Measurements from ENCODE around the gene ZDHHC3.

ZDHHC3 gene

DNA sequence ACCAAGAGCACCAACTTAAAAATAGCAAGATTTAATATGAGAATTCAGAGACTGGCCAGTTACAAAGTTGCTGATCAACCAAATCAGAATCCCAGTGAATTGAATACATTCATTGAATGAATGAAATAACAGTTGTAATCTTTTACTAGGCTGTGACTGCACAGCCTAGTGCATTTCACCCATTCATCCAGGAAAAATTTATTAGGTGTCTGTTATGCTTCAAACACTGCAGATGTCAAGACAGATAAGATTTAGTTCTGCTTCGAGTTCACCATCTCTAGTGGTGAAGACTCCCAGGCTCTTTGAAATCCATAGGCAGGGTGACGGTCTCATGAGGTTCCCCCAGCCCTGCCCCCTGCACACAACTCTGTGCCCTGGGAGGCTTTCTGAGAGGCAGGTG lies 72.7 kb downstream of the ZDHHC3 start:
- no peak for DNase-seq
- Histone ChIP-seq H3K4me1 (no peaks in the 10 kb centered on the region), H3K9me3 (no peaks in the 10 kb centered on the region), H3K4me3 (no peak overlapping the region), H3K27ac (no peak overlapping the region), H3K36me3 (no peaks in the 10 kb centered on the region), H3K27me3 (peaks cover 0 to 28% of the 10 kb centered on the region in 2 donors)
- TF ChIP-seq, protein P1, sequence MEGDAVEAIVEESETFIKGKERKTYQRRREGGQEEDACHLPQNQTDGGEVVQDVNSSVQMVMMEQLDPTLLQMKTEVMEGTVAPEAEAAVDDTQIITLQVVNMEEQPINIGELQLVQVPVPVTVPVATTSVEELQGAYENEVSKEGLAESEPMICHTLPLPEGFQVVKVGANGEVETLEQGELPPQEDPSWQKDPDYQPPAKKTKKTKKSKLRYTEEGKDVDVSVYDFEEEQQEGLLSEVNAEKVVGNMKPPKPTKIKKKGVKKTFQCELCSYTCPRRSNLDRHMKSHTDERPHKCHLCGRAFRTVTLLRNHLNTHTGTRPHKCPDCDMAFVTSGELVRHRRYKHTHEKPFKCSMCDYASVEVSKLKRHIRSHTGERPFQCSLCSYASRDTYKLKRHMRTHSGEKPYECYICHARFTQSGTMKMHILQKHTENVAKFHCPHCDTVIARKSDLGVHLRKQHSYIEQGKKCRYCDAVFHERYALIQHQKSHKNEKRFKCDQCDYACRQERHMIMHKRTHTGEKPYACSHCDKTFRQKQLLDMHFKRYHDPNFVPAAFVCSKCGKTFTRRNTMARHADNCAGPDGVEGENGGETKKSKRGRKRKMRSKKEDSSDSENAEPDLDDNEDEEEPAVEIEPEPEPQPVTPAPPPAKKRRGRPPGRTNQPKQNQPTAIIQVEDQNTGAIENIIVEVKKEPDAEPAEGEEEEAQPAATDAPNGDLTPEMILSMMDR (IDR thresholded peaks at IDR 0.05): no peak
- intact Hi-C loops (cut with DNase I; ENCODE audit: low total_unique reads): no loop called here

DNA sequence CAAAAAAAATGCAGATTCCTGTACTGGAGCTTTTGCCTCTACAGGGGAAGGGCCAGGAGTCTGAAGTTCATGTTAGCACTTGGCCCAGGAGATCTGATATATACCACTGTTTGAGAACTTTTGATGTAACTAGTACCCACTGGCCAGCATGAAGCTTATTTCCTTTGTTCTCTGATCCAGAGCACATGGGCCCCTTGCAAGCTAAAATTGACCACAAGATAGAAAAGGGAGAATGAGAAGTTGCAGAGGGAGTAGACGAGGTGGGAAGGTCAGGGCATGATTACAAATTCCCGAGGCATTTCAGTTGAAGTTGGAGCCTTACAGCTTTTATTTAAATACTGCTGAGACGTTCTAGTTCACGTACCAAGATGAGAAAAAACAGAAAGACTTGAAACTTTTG lies 73.3 kb downstream of the ZDHHC3 start:
- H3K4me3 ChIP-seq: no peak overlapping the region
- peaks cover 0 to 28% of the 10 kb centered on the region in 2 donors for H3K27me3 ChIP-seq
- no peaks in the 10 kb centered on the region for H3K9me3 ChIP-seq
- H3K27ac ChIP-seq: no peak overlapping the region
- no peaks in the 10 kb centered on the region for H3K4me1 ChIP-seq
- H3K36me3 ChIP-seq: no peaks in the 10 kb centered on the region
- intact Hi-C loops (cut with DNase I; ENCODE audit: low total_unique reads): no loop called here
- TF ChIP-seq, protein P1 (IDR thresholded peaks at IDR 0.05): no peak
- no peak for DNase-seq

DNA sequence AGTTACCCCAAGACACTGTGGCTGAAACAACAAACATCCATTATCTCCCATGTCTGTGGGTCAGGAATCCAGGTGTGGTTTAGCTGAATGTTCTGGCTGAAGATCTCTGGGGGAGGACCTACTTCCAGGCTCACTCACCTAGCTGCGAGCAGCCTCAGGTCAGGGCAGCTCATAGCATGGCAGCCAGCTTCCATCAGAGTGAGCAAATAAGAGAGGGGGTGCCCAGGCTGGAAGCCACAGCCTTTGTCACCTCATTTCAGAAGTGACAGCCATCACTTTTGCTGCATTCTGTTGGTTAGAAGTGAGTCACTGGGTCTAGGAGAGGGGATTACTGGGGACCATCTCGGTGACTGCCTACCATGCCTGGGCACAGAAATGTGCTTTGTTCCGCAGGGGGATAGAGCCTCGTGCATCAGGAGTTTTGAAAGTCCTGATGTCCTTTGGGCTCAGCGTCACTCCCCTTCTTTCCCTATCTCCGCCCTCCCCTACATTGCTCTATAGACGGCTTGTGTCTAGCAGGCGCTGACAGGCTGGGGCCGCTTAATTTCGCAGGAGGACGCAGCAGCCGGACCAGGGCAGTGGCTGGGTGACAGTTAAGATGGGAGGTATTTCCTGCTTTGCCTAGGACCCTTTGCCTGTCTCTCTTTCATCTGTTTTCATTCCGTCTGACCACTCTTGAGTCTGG lies 76.1 kb downstream of the ZDHHC3 start:
- no peaks in the 10 kb centered on the region for H3K36me3 ChIP-seq
- TF ChIP-seq, protein P1 (IDR thresholded peaks at IDR 0.05): no peak
- H3K27ac ChIP-seq: no peak overlapping the region
- intact Hi-C loops (cut with DNase I; ENCODE audit: low total_unique reads): no loop called here
- H3K9me3 ChIP-seq: no peaks in the 10 kb centered on the region
- peaks cover 0 to 28% of the 10 kb centered on the region in 2 donors for H3K27me3 ChIP-seq
- no peak overlapping the region for H3K4me3 ChIP-seq
- H3K4me1 ChIP-seq: no peaks in the 10 kb centered on the region
- no peak for DNase-seq

DNA sequence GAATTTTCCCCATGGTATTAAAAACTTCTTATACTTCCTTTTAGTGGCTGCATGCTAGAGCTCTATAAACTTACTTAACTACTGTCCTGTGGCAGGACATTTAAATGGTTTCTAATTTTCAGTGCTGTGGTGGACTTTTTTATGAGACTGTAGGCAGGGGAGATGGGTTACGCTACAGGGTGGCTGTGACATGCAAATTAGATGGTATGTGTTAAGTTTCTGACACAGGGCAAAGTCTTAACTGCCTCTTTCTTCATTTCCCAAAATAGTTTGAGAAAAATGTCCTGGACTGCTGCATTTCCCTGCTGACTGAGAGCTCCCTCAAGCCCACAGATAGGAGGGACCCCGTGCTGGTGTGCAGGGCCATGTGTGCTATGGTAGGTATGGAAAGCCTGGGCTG lies 79.5 kb downstream of the ZDHHC3 start:
- Histone ChIP-seq H3K36me3 (no peaks in the 10 kb centered on the region), H3K4me1 (no peaks in the 10 kb centered on the region), H3K27me3 (peaks cover 0 to 22% of the 10 kb centered on the region in 2 donors), H3K27ac (no peak overlapping the region), H3K4me3 (no peak overlapping the region), H3K9me3 (no peaks in the 10 kb centered on the region)
- TF ChIP-seq, protein P1 (IDR thresholded peaks at IDR 0.05): no peak
- DNase-seq: no peak
- intact Hi-C loops (cut with DNase I; ENCODE audit: low total_unique reads): no loop called here

DNA sequence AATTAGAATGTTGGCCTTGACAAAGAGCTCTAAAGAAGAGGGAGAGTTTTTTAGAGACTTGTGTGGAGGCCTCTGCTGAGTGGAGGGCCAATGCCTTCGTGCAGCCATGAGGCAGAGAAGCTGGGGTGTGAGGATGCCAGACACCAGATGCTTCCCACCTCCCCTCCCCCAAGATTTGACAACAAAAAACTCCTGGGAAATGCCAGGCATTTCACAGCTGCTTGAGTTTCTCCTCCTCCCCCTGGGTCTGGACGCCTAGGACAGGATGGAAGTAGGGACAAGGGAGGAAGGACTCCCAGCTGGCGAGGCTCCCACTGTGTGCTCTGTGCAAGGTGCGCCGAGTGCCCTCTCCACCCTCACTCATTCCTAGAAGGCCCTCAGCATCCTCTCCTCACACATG lies 81.5 kb downstream of the ZDHHC3 start:
- peaks cover 0 to 10% of the 10 kb centered on the region in 2 donors for H3K27me3 ChIP-seq
- no peaks in the 10 kb centered on the region for H3K9me3 ChIP-seq
- no peaks in the 10 kb centered on the region for H3K36me3 ChIP-seq
- no peak for DNase-seq
- TF ChIP-seq, protein P1 (IDR thresholded peaks at IDR 0.05): no peak
- H3K27ac ChIP-seq: no peak overlapping the region
- no peaks in the 10 kb centered on the region for H3K4me1 ChIP-seq
- H3K4me3 ChIP-seq: no peak overlapping the region
- intact Hi-C loops (cut with DNase I; ENCODE audit: low total_unique reads): no loop called here

DNA sequence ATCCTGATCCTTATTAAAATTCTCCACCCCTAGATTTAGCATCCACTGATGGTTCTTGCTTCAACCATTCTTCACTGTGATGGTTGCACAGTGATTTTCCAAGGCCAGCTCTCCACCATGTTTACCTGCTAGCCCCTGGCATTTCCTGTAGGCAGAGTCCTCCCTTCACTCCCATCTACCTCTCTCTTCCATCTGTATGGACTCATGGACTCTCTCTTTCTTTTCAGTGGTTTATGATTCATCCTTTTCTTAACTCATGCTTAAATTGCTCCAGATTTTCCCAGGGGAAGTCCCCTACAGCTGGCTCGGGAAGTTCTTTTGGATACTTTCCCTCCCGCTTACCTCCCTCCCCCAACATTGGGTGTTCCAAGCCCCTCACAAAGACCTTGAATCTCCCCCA lies 82.9 kb downstream of the ZDHHC3 start:
- DNase-seq: no peak
- Histone ChIP-seq H3K27ac (no peak overlapping the region), H3K27me3 (no peaks in the 10 kb centered on the region), H3K4me3 (no peak overlapping the region), H3K4me1 (no peaks in the 10 kb centered on the region), H3K36me3 (no peaks in the 10 kb centered on the region), H3K9me3 (no peaks in the 10 kb centered on the region)
- intact Hi-C loops (cut with DNase I; ENCODE audit: low total_unique reads): no loop called here
- TF ChIP-seq, protein P1 (IDR thresholded peaks at IDR 0.05): no peak
